ENCODE measurements around the gene ANAPC2. TPM values are rescaled to one million over a fixed set of nuclear protein-coding genes. Genes with fewer than 3 reads are reported as not detected.

Gene ANAPC2
- total RNA-seq, 1 donor from 2014 or later, result 73.2 TPM

DNA sequence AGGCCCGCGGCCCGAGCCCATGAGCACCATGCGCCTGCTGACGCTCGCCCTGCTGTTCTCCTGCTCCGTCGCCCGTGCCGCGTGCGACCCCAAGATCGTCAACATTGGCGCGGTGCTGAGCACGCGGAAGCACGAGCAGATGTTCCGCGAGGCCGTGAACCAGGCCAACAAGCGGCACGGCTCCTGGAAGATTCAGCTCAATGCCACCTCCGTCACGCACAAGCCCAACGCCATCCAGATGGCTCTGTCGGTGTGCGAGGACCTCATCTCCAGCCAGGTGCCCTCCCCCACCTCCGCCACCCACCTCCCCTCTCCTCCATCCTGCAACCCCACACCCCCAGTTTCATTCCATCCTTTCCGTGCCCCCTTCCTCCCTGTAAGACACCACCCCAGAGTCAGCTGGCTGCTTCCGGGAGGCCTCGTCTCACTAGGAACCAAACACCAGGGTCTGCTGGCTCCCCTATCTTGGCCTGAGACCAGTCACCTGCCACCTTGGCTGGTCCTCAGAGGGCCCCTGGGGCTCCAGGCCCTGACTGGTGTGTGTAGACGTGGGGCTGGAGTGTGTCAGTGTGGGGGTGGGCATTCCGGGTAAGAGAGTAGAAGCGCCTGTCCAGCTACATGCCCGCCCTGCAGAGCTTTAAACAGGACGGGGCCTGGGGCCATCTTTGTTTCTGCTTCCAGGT is 48.8 kb downstream of the ANAPC2 start:
- no peaks in the 10 kb centered on the region for H3K36me3 Mint-ChIP-seq (ENCODE audit: insufficient read depth)
- no peaks in the 10 kb centered on the region for H3K4me1 Mint-ChIP-seq (ENCODE audit: low read depth)
- H3K27ac Mint-ChIP-seq, result no peak overlapping the region
- H3K4me3 Mint-ChIP-seq (ENCODE audit: low read depth), result no peak overlapping the region
- peaks cover 81% of the 10 kb centered on the region for H3K27me3 Mint-ChIP-seq
- TF ChIP-seq, protein P1, sequence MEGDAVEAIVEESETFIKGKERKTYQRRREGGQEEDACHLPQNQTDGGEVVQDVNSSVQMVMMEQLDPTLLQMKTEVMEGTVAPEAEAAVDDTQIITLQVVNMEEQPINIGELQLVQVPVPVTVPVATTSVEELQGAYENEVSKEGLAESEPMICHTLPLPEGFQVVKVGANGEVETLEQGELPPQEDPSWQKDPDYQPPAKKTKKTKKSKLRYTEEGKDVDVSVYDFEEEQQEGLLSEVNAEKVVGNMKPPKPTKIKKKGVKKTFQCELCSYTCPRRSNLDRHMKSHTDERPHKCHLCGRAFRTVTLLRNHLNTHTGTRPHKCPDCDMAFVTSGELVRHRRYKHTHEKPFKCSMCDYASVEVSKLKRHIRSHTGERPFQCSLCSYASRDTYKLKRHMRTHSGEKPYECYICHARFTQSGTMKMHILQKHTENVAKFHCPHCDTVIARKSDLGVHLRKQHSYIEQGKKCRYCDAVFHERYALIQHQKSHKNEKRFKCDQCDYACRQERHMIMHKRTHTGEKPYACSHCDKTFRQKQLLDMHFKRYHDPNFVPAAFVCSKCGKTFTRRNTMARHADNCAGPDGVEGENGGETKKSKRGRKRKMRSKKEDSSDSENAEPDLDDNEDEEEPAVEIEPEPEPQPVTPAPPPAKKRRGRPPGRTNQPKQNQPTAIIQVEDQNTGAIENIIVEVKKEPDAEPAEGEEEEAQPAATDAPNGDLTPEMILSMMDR (IDR thresholded peaks at IDR 0.05; ENCODE audit: unreplicated experiment), result no peak
- no peak for DNase-seq (ENCODE audit: low spot score, unreplicated experiment)
- H3K9me3 Mint-ChIP-seq (ENCODE audit: low read depth), result no peaks in the 10 kb centered on the region

DNA sequence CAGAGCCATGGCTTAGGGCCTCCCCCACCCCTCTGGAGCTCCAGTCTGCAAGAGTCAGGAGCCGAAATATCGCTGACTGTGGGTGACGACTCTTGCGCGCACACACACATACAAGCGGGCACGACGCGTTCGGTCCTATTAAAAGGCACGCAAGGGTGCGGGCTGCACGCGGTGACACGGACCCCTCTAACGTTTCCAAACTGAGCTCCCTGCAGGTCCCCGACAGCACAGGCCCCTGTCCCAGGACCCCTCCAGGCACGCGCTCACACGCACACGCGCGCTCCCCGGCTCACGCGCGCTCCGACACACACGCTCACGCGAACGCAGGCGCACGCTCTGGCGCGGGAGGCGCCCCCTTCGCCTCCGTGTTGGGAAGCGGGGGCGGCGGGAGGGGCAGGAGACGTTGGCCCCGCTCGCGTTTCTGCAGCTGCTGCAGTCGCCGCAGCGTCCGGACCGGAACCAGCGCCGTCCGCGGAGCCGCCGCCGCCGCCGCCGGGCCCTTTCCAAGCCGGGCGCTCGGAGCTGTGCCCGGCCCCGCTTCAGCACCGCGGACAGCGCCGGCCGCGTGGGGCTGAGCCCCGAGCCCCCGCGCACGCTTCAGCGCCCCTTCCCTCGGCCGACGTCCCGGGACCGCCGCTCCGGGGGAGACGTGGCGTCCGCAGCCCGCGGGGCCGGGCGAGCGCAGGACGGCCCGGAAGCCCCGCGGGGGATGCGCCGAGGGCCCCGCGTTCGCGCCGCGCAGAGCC is 49.5 kb downstream of the ANAPC2 start, which contains the start of gene GRIN1:
GRIN1 (plus strand) TSS at position 433 of the 746 bp plus-strand sequence. CDS start 333 bp downstream, outside the sequence.
- H3K27me3 Mint-ChIP-seq, result peaks cover 82% of the 10 kb centered on the region
- peak; percentile 56 for DNase-seq (ENCODE audit: low spot score, unreplicated experiment)
- H3K9me3 Mint-ChIP-seq (ENCODE audit: low read depth), result no peaks in the 10 kb centered on the region
- no peaks in the 10 kb centered on the region for H3K36me3 Mint-ChIP-seq (ENCODE audit: insufficient read depth)
- TF ChIP-seq, protein P1 (IDR thresholded peaks at IDR 0.05; ENCODE audit: unreplicated experiment), result no peak
- H3K4me3 Mint-ChIP-seq (ENCODE audit: low read depth), result no peak within 1 kb of the TSS
- H3K4me1 Mint-ChIP-seq (ENCODE audit: low read depth), result no peaks in the 10 kb centered on the region
- H3K27ac Mint-ChIP-seq, result no peak within 1 kb of the TSS

DNA sequence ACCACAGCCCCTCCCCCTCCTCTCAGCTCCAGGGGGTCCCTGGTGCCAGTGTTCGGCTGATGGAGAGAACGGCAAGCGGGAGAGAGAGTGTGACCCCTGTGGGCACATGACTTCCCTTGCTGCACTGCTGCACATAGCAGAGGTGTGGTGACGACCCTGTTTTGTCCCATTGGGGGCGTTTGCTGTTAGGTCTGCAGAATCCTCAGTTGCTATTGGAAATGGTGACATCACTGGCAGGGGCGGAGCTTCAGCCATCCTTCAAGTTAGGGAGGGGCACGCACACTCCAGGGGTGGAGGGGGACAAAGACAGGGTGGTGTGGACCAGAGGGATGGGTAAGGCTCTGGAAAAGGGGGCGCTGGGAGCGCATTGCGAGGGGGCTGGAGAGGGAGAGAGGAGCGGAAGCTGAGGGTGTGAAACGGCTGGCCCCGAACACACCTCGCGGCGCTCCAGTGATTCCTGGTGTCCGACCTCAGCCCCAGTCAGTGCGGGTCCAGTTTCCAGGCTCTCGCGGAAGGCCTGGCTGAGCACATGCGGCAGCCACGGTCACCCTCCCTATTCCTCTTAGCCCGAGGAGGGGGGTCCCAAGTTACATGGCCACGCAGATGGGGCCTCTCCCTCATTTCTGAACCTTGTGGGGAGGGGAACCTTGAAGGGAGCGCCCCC is 50.2 kb downstream of the ANAPC2 start:
- no peaks in the 10 kb centered on the region for H3K9me3 Mint-ChIP-seq (ENCODE audit: low read depth)
- H3K4me3 Mint-ChIP-seq (ENCODE audit: low read depth), result no peak overlapping the region
- H3K27ac Mint-ChIP-seq, result no peak overlapping the region
- peaks cover 76% of the 10 kb centered on the region for H3K27me3 Mint-ChIP-seq
- TF ChIP-seq, protein P1 (IDR thresholded peaks at IDR 0.05; ENCODE audit: unreplicated experiment), result no peak
- DNase-seq (ENCODE audit: low spot score, unreplicated experiment), result no peak
- H3K36me3 Mint-ChIP-seq (ENCODE audit: insufficient read depth), result no peaks in the 10 kb centered on the region
- no peaks in the 10 kb centered on the region for H3K4me1 Mint-ChIP-seq (ENCODE audit: low read depth)

DNA sequence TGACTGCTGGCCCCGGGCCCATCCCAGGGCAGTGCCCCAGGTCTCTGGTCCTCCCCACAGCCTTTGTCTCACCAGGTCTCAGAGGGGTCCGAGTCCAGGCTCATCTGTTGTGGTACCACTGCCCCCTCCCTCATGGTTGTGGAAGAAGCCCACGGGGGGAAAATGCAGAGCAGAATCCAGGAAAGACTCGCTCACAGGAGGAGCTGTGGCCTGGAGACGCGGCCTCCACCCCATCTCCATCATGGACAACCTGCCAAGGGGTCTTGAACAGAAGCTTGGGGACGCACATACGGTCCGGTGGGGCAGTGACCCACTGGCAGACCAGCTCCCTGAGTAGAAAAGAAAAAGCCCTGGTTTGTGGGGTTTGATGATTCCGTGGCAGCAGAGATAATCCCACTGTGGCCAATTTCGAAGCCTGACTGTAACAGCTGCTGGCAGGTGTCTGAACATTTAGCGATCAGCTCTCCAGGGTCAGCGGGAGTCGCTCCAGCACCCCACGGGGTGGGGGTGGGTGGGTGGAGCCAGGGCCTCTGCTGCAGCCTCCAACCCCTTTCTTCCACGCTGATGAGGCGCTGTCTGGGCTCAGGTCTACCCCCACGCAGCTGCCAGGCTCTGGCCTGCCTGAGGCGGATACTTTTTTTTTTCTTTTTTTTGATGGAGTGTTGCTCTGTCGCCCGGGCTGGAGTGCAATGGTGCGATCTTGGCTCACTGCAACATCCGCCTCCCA is 51.3 kb downstream of the ANAPC2 start:
- H3K27me3 Mint-ChIP-seq, result peaks cover 75% of the 10 kb centered on the region
- no peaks in the 10 kb centered on the region for H3K9me3 Mint-ChIP-seq (ENCODE audit: low read depth)
- H3K27ac Mint-ChIP-seq, result no peak overlapping the region
- no peaks in the 10 kb centered on the region for H3K4me1 Mint-ChIP-seq (ENCODE audit: low read depth)
- TF ChIP-seq, protein P1 (IDR thresholded peaks at IDR 0.05; ENCODE audit: unreplicated experiment), result no peak
- no peak overlapping the region for H3K4me3 Mint-ChIP-seq (ENCODE audit: low read depth)
- H3K36me3 Mint-ChIP-seq (ENCODE audit: insufficient read depth), result no peaks in the 10 kb centered on the region
- no peak for DNase-seq (ENCODE audit: low spot score, unreplicated experiment)
